Stimulated activated effector memory CD8-positive, alpha-beta T cell treated with anti-CD3 and anti-CD28 coated beads, Interleukin-12 subunit alpha, Interleukin-12 subunit beta, amount 100 ng/mL, for 72 hours (primary cell): ENCODE results near the gene IRF4.

Experiments used
- ATAC-seq: fragments of 150-1000 bp; cut with Tn5 transposase; 2 replicates; pipeline ENCODE4 v1.10.0; 2021
- DNase-seq, 2 donors: peaks; one replicate each; pipeline ENCODE4 v3.0.0; 2021 to 2022; ENCODE audit warnings: low spot score in 2 of 2
- H3K27ac Mint-ChIP-seq: one replicate; pipeline ENCODE4 v1.8.0; 2022; ENCODE audit warnings: mild to moderate bottlenecking, mixed read lengths
- H3K36me3 Mint-ChIP-seq: one replicate; pipeline ENCODE4 v1.8.0; 2022; ENCODE audit warnings: mild to moderate bottlenecking, mixed read lengths
- H3K4me1 Mint-ChIP-seq: one replicate; pipeline ENCODE4 v1.8.0; 2022; ENCODE audit warnings: mixed read lengths
- H3K4me3 Mint-ChIP-seq: one replicate; pipeline ENCODE4 v1.8.0; 2022; ENCODE audit warnings: mild to moderate bottlenecking, mixed read lengths
- H3K9me3 Mint-ChIP-seq: one replicate; pipeline ENCODE4 v1.8.0; 2022; ENCODE audit warnings: mixed read lengths

Gene IRF4

DNA sequence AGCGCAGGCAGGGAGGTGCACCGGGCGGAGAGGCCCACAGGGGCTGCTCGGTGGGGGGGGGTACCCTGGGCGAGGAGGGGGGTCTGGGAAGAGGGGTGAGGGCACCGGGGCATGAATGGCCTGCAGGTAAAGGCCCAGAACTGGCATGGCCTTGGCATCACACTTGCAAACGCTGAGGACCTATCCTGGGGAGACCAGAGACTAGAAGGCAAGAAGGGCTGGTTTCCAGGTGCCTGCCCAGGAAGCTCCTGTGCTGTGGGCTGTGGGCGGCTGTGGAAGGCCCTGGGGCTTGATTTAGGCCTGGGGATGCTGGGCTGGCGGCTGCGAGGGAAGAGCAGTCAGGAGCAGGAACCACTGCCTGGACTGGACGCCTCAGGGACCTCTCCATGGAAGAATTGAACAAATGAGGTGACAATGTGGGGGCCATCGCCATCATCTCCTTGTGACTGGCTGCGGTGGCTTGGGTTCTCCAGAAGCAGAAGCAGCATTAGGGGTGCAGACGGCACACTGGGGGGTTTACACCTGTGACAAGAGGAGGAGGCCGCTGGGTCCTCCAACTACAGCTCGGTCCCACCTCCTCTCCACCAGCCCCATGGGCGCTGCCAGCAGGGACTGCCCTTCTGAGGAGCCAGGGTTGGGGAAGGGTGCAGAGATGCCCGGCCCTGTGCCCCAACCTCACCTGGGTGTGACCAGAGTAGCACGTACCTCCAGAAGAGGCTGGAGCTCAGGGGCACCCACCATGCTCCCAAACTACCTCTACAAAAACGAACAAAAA lies 32.1 kb upstream of the IRF4 start:
- Mint-ChIP-seq H3K27ac (peak overlapping the region; percentile 39), H3K9me3 (peaks cover 4% of the 10 kb centered on the region)

GRCh38 chr6:360349-360748 lies 31.2 kb upstream of the IRF4 start:
- no peak overlapping the region for H3K4me3 Mint-ChIP-seq
- H3K9me3 Mint-ChIP-seq = peaks cover 4% of the 10 kb centered on the region
- no peak overlapping the region for H3K27ac Mint-ChIP-seq
- no peak for ATAC-seq
- H3K4me1 Mint-ChIP-seq = peaks cover 25% of the 10 kb centered on the region
- H3K36me3 Mint-ChIP-seq = peaks cover 11% of the 10 kb centered on the region
- DNase-seq = no peak

More for the DNA sequence above, 32.1 kb upstream of the IRF4 start:
- peaks cover 25% of the 10 kb centered on the region for H3K4me1 Mint-ChIP-seq
- no peak overlapping the region for H3K4me3 Mint-ChIP-seq
- peaks cover 18% of the 10 kb centered on the region for H3K36me3 Mint-ChIP-seq
- DNase-seq (no peak), ATAC-seq (no peak)

DNA sequence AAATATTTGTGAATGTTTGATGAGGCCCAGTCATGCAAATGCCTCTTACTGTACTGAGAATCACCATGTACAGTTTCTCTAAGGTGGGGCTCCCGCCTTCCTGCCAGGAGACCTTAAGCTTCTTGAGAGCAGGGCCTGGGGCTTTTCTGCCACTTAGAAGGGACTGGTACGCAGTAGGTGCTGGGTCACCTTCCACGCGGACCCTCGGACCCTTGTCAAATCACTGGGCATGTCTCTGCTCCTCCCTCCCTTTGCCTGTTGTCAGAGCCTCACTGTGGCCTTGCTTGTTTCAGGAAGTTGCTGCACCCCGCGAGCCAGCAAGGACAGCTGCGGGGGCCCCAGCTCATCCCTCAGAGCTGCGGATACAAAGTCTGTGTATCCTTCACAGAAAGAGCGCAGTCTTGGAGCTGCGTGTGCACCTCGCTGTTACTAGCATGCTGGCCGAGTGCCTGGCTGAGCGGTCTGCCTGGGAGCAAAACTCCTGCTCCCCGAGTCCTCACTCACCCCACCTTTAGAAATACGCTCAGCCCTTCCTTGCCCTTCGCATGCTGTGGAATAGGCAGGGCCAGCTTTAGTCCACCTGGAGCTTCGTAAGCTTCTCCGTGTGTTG lies 30.7 kb upstream of the IRF4 start:
- Mint-ChIP-seq H3K9me3 (peaks cover 4% of the 10 kb centered on the region), H3K36me3 (peaks cover 11% of the 10 kb centered on the region), H3K4me1 (peaks cover 25% of the 10 kb centered on the region), H3K27ac (no peak overlapping the region), H3K4me3 (no peak overlapping the region)
- ATAC-seq (no peak), DNase-seq (no peak)

DNA sequence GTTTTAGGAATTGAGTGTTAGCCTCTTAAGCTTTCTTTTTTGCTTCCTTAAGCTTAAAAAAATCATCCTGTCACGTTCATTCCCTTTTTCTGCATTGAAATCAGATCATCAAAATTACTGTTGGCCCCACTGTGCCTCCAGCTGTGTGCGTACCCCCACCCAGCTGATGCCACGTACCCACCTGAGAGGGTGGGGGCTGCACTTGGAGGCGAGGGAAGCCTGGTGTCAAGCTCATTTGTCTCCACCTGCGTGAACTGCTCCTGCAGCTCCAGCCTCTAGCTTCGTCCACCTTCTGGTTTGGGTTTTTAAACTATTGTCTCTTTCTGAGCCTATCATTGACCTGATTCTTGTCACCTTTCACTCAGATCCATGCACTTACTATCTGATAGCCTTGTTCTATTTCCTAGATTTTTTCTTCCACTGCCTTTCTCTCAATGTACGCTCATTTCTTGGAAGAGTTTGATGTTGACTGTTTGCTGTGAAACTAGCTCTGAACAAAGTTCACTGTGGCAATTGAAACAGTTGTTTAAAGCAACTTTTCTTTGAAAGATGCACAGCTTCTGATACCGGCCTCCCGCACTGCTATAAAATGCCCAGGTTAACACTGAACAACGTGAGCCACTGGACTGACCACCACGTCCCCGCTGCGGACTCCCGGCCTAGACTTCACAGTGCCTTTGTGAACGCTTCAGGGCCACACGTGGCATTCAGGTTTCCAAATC lies 30.0 kb upstream of the IRF4 start:
- Mint-ChIP-seq H3K9me3 (peaks cover 4% of the 10 kb centered on the region), H3K4me3 (no peak overlapping the region), H3K27ac (no peak overlapping the region), H3K4me1 (peaks cover 24% of the 10 kb centered on the region), H3K36me3 (peaks cover 11% of the 10 kb centered on the region)
- ATAC-seq (no peak), DNase-seq (no peak)

DNA sequence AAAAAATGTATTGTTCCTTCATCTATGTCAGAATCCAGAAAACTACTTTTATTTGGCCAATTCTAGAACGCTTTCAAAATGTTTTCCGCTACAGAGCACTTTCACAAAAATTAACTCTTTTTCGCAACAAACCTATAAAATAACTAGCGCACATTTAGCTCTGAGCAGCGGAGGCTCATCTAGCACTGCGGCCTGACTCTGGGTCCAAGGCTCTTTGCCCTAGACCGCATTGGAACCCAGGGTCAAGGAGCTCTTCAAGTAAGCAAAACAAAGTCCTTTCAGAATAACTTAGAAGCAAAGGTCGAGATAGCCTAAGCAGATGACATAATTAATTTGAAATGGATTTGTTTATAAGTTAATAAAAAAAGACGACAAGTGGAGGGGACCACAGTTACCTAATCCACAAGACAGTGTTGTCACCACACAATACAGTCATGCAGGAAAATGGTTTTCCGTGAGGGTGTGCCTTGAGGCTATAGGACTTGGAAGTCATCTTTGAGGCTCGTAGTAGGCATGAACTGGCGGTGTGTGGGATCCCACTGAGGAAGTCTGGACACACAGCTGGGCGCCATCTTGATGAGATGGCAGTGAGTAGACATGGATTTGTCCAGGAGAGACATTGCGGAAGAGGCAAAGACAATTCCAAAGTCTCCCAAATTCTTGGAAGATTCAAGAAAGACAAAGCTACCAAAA lies 29.2 kb upstream of the IRF4 start:
- peaks cover 4% of the 10 kb centered on the region for H3K9me3 Mint-ChIP-seq
- peaks cover 17% of the 10 kb centered on the region for H3K4me1 Mint-ChIP-seq
- no peak overlapping the region for H3K4me3 Mint-ChIP-seq
- peaks cover 11% of the 10 kb centered on the region for H3K36me3 Mint-ChIP-seq
- DNase-seq (no peak), ATAC-seq (no peak)
- H3K27ac Mint-ChIP-seq = no peak overlapping the region

DNA sequence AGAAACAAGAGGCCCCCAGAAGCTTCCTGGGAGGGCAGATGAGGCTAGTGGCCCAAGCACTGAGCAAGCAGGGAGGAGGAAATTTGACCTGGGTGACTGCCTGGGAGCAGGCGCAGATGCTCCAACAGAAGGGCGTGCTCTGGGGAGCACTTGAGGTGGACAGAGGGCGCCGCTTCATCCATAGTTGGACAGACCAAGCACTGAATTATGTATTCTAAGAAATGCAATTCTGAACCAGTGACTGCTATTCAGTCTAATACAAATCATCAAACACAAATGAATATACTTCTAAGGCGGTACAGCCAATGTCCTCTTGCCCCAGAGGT lies 28.7 kb upstream of the IRF4 start:
- DNase-seq (no peak), ATAC-seq (no peak)
- peaks cover 4% of the 10 kb centered on the region for H3K9me3 Mint-ChIP-seq
- H3K27ac Mint-ChIP-seq = no peak overlapping the region
- peaks cover 11% of the 10 kb centered on the region for H3K36me3 Mint-ChIP-seq
- H3K4me1 Mint-ChIP-seq = peaks cover 13% of the 10 kb centered on the region
- no peak overlapping the region for H3K4me3 Mint-ChIP-seq

- Mint-ChIP-seq H3K27ac (no peak overlapping the region), H3K36me3 (peaks cover 9% of the 10 kb centered on the region), H3K4me1 (peaks cover 9% of the 10 kb centered on the region), H3K9me3 (peaks cover 4% of the 10 kb centered on the region), H3K4me3 (no peak overlapping the region)
- no peak for DNase-seq
- no peak for ATAC-seq
Observed at GRCh38 chr6:363291-363690, 28.3 kb upstream of the IRF4 start.

GRCh38 chr6:363909-364308 lies 27.6 kb upstream of the IRF4 start:
- Mint-ChIP-seq H3K36me3 (peaks cover 3% of the 10 kb centered on the region), H3K4me1 (peaks cover 3% of the 10 kb centered on the region), H3K27ac (peak overlapping the region; percentile 58), H3K4me3 (no peak overlapping the region), H3K9me3 (peaks cover 4% of the 10 kb centered on the region)
- ATAC-seq (no peak), DNase-seq (no peak)

DNA sequence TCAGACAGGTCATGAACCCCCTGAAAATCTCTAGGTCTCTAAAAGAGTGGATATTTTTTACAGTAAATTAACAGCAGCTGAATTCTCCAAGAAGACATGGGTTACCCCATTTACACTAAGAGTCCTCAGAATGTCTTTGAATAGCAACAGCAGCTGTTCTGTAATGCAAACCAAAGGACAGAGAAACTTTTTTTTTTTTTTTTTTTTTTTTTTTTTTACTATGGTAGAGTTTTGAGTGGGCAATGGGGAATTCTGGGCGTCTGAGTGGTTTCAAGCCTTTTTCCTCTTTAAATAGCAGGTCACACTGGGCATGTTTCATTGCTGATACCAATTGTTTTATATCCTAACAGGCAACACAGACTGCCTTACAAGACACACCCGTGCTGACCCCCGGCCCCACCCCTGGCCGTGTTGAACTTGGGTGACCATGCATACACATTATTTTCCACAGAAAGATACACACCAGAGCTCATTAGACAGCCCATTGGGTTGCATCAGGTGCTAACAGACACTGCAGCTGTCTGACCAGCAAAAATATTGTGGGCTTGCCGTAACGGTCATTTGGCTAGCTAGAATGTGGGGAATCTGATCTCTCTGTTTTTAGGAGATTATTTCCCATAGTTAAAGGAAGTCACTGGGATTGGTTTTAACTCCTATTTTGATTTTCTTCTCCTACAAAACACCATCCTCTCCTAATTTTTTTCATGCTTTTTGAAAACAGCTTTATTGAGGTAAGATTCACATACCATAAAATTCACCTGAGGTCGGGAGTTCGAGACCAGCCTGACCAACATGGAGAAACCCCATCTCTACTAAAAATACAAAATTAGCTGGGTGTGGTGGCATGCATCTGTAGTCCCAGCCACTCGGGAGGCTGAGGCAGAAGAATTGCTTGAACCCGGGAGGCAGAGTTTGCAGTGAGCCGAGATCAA lies 26.7 kb upstream of the IRF4 start:
- Mint-ChIP-seq H3K4me1 (peaks cover 4% of the 10 kb centered on the region), H3K9me3 (peaks cover 4% of the 10 kb centered on the region), H3K4me3 (no peak overlapping the region), H3K27ac (peak overlapping the region; percentile 58), H3K36me3 (no peaks in the 10 kb centered on the region)
- DNase-seq (no peak), ATAC-seq (peak; percentile 28)

- Mint-ChIP-seq H3K27ac (no peak overlapping the region), H3K9me3 (peaks cover 6% of the 10 kb centered on the region), H3K4me1 (peaks cover 4% of the 10 kb centered on the region), H3K36me3 (no peaks in the 10 kb centered on the region), H3K4me3 (no peak overlapping the region)
- no peak for DNase-seq
- no peak for ATAC-seq
Observed at GRCh38 chr6:365835-366234, 25.7 kb upstream of the IRF4 start.

GRCh38 chr6:366389-367297 lies 24.9 kb upstream of the IRF4 start:
- Mint-ChIP-seq H3K4me1 (peaks cover 4% of the 10 kb centered on the region), H3K27ac (no peak overlapping the region), H3K9me3 (peaks cover 7% of the 10 kb centered on the region), H3K36me3 (no peaks in the 10 kb centered on the region), H3K4me3 (no peak overlapping the region)
- ATAC-seq = no peak
- DNase-seq = no peak

GRCh38 chr6:367298-367794 lies 24.2 kb upstream of the IRF4 start:
- Mint-ChIP-seq H3K4me1 (peaks cover 5% of the 10 kb centered on the region), H3K27ac (no peak overlapping the region), H3K9me3 (peaks cover 7% of the 10 kb centered on the region), H3K36me3 (no peaks in the 10 kb centered on the region), H3K4me3 (no peak overlapping the region)
- no peak for ATAC-seq
- no peak for DNase-seq

DNA sequence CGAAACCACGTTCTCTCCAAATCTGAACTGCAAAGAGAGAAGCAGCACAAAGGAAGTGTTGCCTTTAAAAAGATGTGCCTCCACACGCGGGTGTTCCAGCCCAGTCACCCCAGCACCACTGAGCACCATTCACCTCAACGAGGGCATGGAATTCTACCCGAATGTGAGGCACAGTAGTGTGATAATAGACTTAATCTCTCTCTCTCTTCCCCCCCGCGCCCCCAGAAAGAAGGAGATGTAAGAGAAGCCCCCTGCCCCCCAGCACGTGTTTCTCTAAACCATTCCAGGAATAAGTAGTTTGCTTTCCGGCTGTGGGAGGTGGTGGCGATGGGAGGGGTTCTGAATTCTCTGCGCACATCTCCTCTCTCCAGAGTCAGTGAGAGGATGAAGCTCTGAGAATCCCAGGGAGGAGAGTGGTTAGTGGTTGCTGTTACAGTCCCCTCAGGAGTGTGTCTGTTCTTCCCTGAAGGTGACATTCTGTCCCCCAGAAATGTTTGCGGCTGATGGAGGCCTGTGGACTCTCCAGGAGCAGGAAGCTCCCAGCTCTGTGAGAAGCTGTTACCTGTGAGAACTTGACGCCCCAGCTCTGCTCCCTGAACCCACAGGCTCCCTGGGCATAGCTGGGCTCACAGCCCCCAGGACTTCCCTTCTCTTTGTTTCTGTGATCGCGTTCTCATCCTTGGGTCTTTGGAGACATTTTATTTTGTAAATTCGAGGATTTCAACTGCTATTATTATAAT lies 23.5 kb upstream of the IRF4 start:
- no peak for ATAC-seq
- H3K4me1 Mint-ChIP-seq = peaks cover 12% of the 10 kb centered on the region
- H3K9me3 Mint-ChIP-seq = peaks cover 3% of the 10 kb centered on the region
- H3K27ac Mint-ChIP-seq = no peak overlapping the region
- no peaks in the 10 kb centered on the region for H3K36me3 Mint-ChIP-seq
- no peak overlapping the region for H3K4me3 Mint-ChIP-seq
- no peak for DNase-seq
